IMR-90 (cell line): ENCODE data around the gene HS3ST5.

ENCODE experiments used
- CTCF ChIP-seq: conservative IDR thresholded peaks from 2 replicates; pipeline ENCODE4 v1.5.1; 2012; ENCODE audit warnings: mild to moderate bottlenecking, low read depth, low read length, improper control_type of control experiment
- RAD21 ChIP-seq: IDR thresholded peaks from 2 replicates; pipeline ENCODE4 v1.6.1; 2012; ENCODE audit warnings: low read length, improper control_type of control experiment

- no peak for TF ChIP-seq CTCF
- TF ChIP-seq RAD21 = no peak
Measured at GRCh38 chr6:114287461-114287860, 55.4 kb downstream of the HS3ST5 start.
